SK-N-SH treated with all-trans-retinoic acid at 6 μM for 48 hours (cell line): ENCODE results near the gene CDRT4.

Source experiments
- ATAC-seq: fragments of 200-7000 bp; cut with Tn5 transposase; 3 replicates; pipeline ENCODE4 v1.9.1; 2020; ENCODE audit warnings: mild to moderate bottlenecking, moderate library complexity
- ARNTL ChIP-seq: fragments of 450-650 bp; formaldehyde crosslinking; IDR thresholded peaks from 2 replicates; pipeline ENCODE4 v1.5.0; 2020; ENCODE audit warnings: low read depth, mild to moderate bottlenecking, moderate library complexity, borderline replicate concordance
- CSDC2 ChIP-seq: fragments of 250-450 bp; sonication (Bioruptor Pico); IDR thresholded peaks from 2 replicates; pipeline ENCODE4 v1.5.0; 2020; ENCODE audit warnings: mild to moderate bottlenecking, moderate library complexity
- ESRRG ChIP-seq: fragments of 250-450 bp; sonication (Bioruptor Pico); IDR thresholded peaks from 2 replicates; pipeline ENCODE4 v1.6.1; 2021; ENCODE audit warnings: mild to moderate bottlenecking
- GLIS3 ChIP-seq: fragments of 250-450 bp; sonication (Bioruptor Pico); IDR thresholded peaks from 2 replicates; pipeline ENCODE4 v1.5.0; 2020; ENCODE audit warnings: mild to moderate bottlenecking, moderate library complexity
- ISL1 ChIP-seq: fragments of 250-450 bp; sonication (Bioruptor Pico); IDR thresholded peaks from 2 replicates; pipeline ENCODE4 v2.1.2; 2022; ENCODE audit warnings: mild to moderate bottlenecking, moderate library complexity
- OSR1 ChIP-seq: fragments of 250-450 bp; sonication (Bioruptor Pico); IDR thresholded peaks from 2 replicates; pipeline ENCODE4 v1.8.0; 2022; ENCODE audit warnings: moderate library complexity, mild to moderate bottlenecking, inconsistent platforms
- PPARA ChIP-seq: fragments of 250-450 bp; sonication (Bioruptor Pico); IDR thresholded peaks from 2 replicates; pipeline ENCODE4 v1.5.0; 2020; ENCODE audit warnings: mild to moderate bottlenecking, borderline replicate concordance
- RARB ChIP-seq: fragments of 250-450 bp; sonication (Bioruptor Pico); IDR thresholded peaks from 2 replicates; pipeline ENCODE4 v1.8.0; 2021; ENCODE audit warnings: mild to moderate bottlenecking, moderate library complexity
- TCF4 ChIP-seq: fragments of 250-450 bp; sonication (Bioruptor Pico); IDR thresholded peaks from 2 replicates; pipeline ENCODE4 v1.8.0; 2021; ENCODE audit warnings: mild to moderate bottlenecking, moderate library complexity, borderline replicate concordance
- TOX ChIP-seq: fragments of 250-450 bp; sonication (Bioruptor Pico); IDR thresholded peaks from 2 replicates; pipeline ENCODE4 v1.8.0; 2021; ENCODE audit warnings: mild to moderate bottlenecking, moderate library complexity, borderline replicate concordance
- ZC3H10 ChIP-seq: fragments of 250-450 bp; sonication (Bioruptor Pico); IDR thresholded peaks from 2 replicates; pipeline ENCODE4 v1.5.1; 2021; ENCODE audit warnings: mild to moderate bottlenecking, moderate library complexity
- ZFP3 ChIP-seq: fragments of 250-450 bp; sonication (Bioruptor Pico); IDR thresholded peaks from 2 replicates; pipeline ENCODE4 v1.5.0; 2020; ENCODE audit warnings: mild to moderate bottlenecking, moderate library complexity
- ZFP30 ChIP-seq: fragments of 450-650 bp; formaldehyde crosslinking; IDR thresholded peaks from 2 replicates; pipeline ENCODE4 v1.5.0; 2022; ENCODE audit warnings: mild to moderate bottlenecking, moderate library complexity
- ZNF565 ChIP-seq: fragments of 450-650 bp; formaldehyde crosslinking; conservative IDR thresholded peaks from 2 replicates; pipeline ENCODE4 v1.5.0; 2020; ENCODE audit warnings: low read depth, mild to moderate bottlenecking, moderate library complexity
- ZNF70 ChIP-seq: fragments of 450-650 bp; formaldehyde crosslinking; IDR thresholded peaks from 2 replicates; pipeline ENCODE4 v1.5.0; 2020; ENCODE audit warnings: mild to moderate bottlenecking, moderate library complexity
- ZNF8 ChIP-seq: fragments of 450-650 bp; formaldehyde crosslinking; IDR thresholded peaks from 2 replicates; pipeline ENCODE4 v1.5.0; 2020; ENCODE audit warnings: mild to moderate bottlenecking, moderate library complexity
- TF ChIP-seq, protein P1 (sequence below): fragments of 250-450 bp; sonication (Bioruptor Pico); IDR thresholded peaks from 2 replicates; pipeline ENCODE4 v1.5.0; 2020; ENCODE audit warnings: mild to moderate bottlenecking, moderate library complexity
- TF ChIP-seq, protein P2 (sequence below): fragments of 250-450 bp; sonication (Bioruptor Pico); IDR thresholded peaks from 2 replicates; pipeline ENCODE4 v1.5.1; 2020; ENCODE audit warnings: low read depth, mild to moderate bottlenecking, moderate library complexity
- TF ChIP-seq, protein P3 (sequence below): fragments of 250-450 bp; sonication (Bioruptor Pico); IDR thresholded peaks from 2 replicates; pipeline ENCODE4 v1.8.0; 2020; ENCODE audit warnings: mild to moderate bottlenecking, moderate library complexity, borderline replicate concordance
- TF ChIP-seq, protein P4 (sequence below): fragments of 250-450 bp; sonication (Bioruptor Pico); IDR thresholded peaks from 2 replicates; pipeline ENCODE4 v1.8.0; 2021; ENCODE audit warnings: low read depth, mild to moderate bottlenecking, moderate library complexity, borderline replicate concordance

Gene CDRT4

DNA sequence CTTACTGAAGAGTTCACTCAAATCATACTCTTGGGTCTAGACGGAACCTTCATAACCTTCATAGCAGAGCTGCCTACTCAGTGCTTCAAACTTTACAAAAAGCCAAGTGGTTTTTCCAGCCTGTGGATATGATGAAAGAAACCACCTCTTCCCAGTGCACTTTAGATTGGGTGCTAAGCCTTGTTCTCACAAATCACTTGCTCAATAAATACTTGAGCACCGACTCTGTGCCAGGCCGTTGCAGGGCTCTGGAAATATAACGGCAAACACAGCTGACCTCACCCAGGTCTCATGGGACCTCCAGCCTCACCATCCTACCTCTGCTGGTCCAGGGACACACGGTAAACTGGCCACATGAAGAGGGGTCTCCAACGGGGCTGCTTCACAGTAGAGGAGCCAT, 35.7 kb downstream of the CDRT4 start:
- no peak for ATAC-seq
- TF ChIP-seq, protein P1, sequence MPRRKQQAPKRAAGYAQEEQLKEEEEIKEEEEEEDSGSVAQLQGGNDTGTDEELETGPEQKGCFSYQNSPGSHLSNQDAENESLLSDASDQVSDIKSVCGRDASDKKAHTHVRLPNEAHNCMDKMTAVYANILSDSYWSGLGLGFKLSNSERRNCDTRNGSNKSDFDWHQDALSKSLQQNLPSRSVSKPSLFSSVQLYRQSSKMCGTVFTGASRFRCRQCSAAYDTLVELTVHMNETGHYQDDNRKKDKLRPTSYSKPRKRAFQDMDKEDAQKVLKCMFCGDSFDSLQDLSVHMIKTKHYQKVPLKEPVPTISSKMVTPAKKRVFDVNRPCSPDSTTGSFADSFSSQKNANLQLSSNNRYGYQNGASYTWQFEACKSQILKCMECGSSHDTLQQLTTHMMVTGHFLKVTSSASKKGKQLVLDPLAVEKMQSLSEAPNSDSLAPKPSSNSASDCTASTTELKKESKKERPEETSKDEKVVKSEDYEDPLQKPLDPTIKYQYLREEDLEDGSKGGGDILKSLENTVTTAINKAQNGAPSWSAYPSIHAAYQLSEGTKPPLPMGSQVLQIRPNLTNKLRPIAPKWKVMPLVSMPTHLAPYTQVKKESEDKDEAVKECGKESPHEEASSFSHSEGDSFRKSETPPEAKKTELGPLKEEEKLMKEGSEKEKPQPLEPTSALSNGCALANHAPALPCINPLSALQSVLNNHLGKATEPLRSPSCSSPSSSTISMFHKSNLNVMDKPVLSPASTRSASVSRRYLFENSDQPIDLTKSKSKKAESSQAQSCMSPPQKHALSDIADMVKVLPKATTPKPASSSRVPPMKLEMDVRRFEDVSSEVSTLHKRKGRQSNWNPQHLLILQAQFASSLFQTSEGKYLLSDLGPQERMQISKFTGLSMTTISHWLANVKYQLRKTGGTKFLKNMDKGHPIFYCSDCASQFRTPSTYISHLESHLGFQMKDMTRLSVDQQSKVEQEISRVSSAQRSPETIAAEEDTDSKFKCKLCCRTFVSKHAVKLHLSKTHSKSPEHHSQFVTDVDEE (CRISPR knock-in tag), result no peak
- no peak for TF ChIP-seq TOX
- no peak for TF ChIP-seq ZNF70 (CRISPR knock-in tag)

DNA sequence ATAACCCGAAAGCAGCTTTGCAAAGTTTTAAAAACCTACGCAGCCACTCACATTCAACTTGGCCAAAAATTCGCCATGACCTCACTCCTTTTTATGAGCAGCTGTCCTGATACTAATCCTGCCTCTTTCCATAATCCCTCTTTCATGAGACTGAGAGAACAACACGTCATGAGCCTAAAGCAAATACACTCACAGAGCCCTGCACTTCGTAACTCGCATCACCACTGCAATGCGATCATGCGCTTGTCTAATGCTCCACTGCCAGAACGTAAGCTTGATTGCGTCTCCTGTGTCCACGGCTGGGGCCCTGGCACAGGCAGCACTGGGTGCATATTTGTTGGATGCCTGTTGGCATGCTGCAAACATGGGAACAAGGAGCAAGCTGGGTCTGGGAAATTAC, 36.2 kb downstream of the CDRT4 start:
- no peak for TF ChIP-seq GLIS3 (CRISPR knock-in tag)
- TF ChIP-seq ISL1 (CRISPR knock-in tag), result no peak
- TF ChIP-seq, protein P2, sequence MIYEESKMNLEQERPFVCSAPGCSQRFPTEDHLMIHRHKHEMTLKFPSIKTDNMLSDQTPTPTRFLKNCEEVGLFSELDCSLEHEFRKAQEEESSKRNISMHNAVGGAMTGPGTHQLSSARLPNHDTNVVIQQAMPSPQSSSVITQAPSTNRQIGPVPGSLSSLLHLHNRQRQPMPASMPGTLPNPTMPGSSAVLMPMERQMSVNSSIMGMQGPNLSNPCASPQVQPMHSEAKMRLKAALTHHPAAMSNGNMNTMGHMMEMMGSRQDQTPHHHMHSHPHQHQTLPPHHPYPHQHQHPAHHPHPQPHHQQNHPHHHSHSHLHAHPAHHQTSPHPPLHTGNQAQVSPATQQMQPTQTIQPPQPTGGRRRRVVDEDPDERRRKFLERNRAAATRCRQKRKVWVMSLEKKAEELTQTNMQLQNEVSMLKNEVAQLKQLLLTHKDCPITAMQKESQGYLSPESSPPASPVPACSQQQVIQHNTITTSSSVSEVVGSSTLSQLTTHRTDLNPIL (CRISPR knock-in tag), result no peak
- TF ChIP-seq ZFP3, result no peak
- TF ChIP-seq ZC3H10, result no peak
- no peak for TF ChIP-seq ZFP30 (CRISPR knock-in tag)
- TF ChIP-seq ZNF565 (CRISPR knock-in tag), result no peak
- TF ChIP-seq PPARA (CRISPR knock-in tag), result no peak
- TF ChIP-seq, protein P1 (CRISPR knock-in tag), result no peak
- TF ChIP-seq, protein P3, sequence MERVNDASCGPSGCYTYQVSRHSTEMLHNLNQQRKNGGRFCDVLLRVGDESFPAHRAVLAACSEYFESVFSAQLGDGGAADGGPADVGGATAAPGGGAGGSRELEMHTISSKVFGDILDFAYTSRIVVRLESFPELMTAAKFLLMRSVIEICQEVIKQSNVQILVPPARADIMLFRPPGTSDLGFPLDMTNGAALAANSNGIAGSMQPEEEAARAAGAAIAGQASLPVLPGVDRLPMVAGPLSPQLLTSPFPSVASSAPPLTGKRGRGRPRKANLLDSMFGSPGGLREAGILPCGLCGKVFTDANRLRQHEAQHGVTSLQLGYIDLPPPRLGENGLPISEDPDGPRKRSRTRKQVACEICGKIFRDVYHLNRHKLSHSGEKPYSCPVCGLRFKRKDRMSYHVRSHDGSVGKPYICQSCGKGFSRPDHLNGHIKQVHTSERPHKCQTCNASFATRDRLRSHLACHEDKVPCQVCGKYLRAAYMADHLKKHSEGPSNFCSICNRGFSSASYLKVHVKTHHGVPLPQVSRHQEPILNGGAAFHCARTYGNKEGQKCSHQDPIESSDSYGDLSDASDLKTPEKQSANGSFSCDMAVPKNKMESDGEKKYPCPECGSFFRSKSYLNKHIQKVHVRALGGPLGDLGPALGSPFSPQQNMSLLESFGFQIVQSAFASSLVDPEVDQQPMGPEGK (CRISPR knock-in tag), result no peak
- no peak for TF ChIP-seq RARB (CRISPR knock-in tag)
- no peak for TF ChIP-seq TOX
- TF ChIP-seq OSR1, result no peak
- no peak for TF ChIP-seq CSDC2
- ATAC-seq, result no peak

DNA sequence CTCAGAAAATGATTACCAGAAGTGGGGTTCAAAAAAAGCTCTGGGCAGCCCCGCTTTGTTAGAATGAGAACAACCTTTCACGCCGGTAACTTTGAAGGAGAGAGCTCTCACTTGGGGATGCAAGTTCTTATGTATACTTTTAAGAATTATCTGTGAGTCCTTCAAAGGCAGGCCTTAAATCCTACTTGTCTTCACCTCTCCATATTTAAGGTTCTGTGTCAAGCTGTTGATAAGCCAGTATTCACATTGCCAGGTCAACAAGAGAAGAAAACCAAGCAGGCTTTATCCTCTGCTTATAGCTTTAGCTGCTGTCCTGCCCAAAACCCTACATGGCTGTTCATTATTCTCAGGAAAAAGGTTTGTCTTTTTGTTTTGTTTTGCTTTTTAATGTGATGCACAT, 42.9 kb downstream of the CDRT4 start:
- TF ChIP-seq ARNTL (CRISPR knock-in tag) (no peak), ZNF8 (CRISPR knock-in tag) (no peak), TCF4 (CRISPR knock-in tag) (no peak), GLIS3 (CRISPR knock-in tag) (no peak), RARB (CRISPR knock-in tag) (no peak), ZFP3 (no peak), PPARA (CRISPR knock-in tag) (no peak), ESRRG (CRISPR knock-in tag) (no peak)
- ATAC-seq, result no peak

DNA sequence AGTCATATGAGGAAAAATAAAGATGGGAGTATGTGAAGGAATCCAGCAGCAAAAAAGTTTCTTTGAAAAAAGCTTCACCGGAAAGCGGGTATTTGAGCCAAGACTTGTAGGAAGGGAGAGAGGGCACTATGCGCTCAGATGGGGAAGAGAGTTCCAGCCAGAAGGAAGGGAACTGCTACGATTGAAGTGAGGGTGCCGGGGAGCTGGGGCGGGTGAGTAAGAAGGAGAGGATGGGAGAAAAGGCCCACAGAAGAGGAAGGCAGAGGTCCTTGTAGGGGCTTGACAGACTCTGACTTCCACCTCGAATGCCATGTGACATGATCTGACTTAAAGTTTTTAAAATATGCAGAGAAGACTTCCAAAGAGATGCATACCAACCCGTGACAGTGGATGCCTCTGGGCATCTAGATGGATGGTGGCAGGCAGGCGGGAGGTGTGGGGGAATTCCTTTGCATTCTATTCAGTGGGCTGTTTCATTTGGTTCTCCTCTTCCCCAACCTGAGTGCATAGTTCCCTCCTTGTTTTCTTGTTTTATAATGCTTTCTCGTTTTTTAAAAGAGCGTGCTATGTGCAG, 44.9 kb downstream of the CDRT4 start:
- TF ChIP-seq, protein P1 (CRISPR knock-in tag), result no peak
- TF ChIP-seq ZNF565 (CRISPR knock-in tag), result no peak
- TF ChIP-seq ARNTL (CRISPR knock-in tag), result no peak
- TF ChIP-seq, protein P3 (CRISPR knock-in tag), result no peak
- TF ChIP-seq ZNF8 (CRISPR knock-in tag), result no peak
- TF ChIP-seq, protein P4, sequence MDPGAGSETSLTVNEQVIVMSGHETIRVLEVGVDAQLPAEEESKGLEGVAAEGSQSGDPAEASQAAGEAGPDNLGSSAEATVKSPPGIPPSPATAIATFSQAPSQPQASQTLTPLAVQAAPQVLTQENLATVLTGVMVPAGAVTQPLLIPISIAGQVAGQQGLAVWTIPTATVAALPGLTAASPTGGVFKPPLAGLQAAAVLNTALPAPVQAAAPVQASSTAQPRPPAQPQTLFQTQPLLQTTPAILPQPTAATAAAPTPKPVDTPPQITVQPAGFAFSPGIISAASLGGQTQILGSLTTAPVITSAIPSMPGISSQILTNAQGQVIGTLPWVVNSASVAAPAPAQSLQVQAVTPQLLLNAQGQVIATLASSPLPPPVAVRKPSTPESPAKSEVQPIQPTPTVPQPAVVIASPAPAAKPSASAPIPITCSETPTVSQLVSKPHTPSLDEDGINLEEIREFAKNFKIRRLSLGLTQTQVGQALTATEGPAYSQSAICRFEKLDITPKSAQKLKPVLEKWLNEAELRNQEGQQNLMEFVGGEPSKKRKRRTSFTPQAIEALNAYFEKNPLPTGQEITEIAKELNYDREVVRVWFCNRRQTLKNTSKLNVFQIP (CRISPR knock-in tag), result no peak
- TF ChIP-seq TCF4 (CRISPR knock-in tag), result no peak

More for the DNA sequence above, 44.9 kb downstream of the CDRT4 start:
- ATAC-seq, result peak; percentile 49; the same call in 1 of the 3 replicates
